Measurements from ENCODE around the gene ACAD10. TPM values are rescaled to one million over a fixed set of nuclear protein-coding genes. Genes with fewer than 3 reads are reported as not detected.

ACAD10 gene
- total and polyA plus RNA-seq, 10 of the 15 experiments (the other 5 are each of a cell fraction or from before 2014, with no cell fraction given): 2.9 to 21.9 (median 17.5) TPM

- no peak for TF ChIP-seq NFYB (IDR thresholded peaks at IDR 0.05; ENCODE audit: insufficient read depth, low read depth, low read length)
- no peak for TF ChIP-seq CBX5 (IDR thresholded peaks at IDR 0.05; ENCODE audit: low read depth)
- no peak for TF ChIP-seq RBBP5 (conservative IDR thresholded peaks at IDR 0.05)
- peak; percentile 47; the same call in 1 of the 2 replicates for TF ChIP-seq NBN (IDR thresholded peaks at IDR 0.05)
- no peak for TF ChIP-seq ZNF274 (IDR thresholded peaks at IDR 0.05; ENCODE audit: insufficient read depth, insufficient read length)
- peak; percentile 58 for TF ChIP-seq NR2F1 (conservative IDR thresholded peaks at IDR 0.05)
- TF ChIP-seq BCL11A (IDR thresholded peaks at IDR 0.05; ENCODE audit: low read depth, low read length): peak; percentile 66; the same call in 1 of the 2 replicates
- no peak for TF ChIP-seq RAD51 (IDR thresholded peaks at IDR 0.05)
- TF ChIP-seq JUND (IDR thresholded peaks at IDR 0.05; ENCODE audit: low read depth, low read length): no peak
- 0 out of 2 replicates have a peak, but pooled peaks have one; percentile 43 for TF ChIP-seq SMAD5 (IDR thresholded peaks at IDR 0.05; ENCODE audit: low read depth)
- no peak for TF ChIP-seq NFXL1 (IDR thresholded peaks at IDR 0.05; ENCODE audit: borderline replicate concordance)
- TF ChIP-seq NR2C1 (IDR thresholded peaks at IDR 0.05): no peak
- TF ChIP-seq CHD2 (IDR thresholded peaks at IDR 0.05; ENCODE audit: borderline replicate concordance, low read depth, low read length): peak; percentile 25; the same call in 1 of the 2 replicates
- TF ChIP-seq RCOR1 (conservative IDR thresholded peaks at IDR 0.05; ENCODE audit: low read depth, low read length): no peak
- TF ChIP-seq IRF5 (IDR thresholded peaks at IDR 0.05; ENCODE audit: borderline replicate concordance): no peak
- no peak for TF ChIP-seq BACH1 (IDR thresholded peaks at IDR 0.05; ENCODE audit: borderline replicate concordance)
- no peak for TF ChIP-seq HSF1 (IDR thresholded peaks at IDR 0.05; ENCODE audit: low read depth, low read length)
- TF ChIP-seq EP300 (IDR thresholded peaks at IDR 0.05; ENCODE audit: borderline replicate concordance in 1 of 2, control insufficient read depth in 1 of 2, low read depth in 2 of 2, low read length in 2 of 2): peak; percentile 53 to 83
- no peak for TF ChIP-seq KAT2A (conservative IDR thresholded peaks at IDR 0.05; ENCODE audit: control insufficient read depth, low read depth, low read length)
- no peak for TF ChIP-seq SUZ12 (IDR thresholded peaks at IDR 0.05; ENCODE audit: unreplicated experiment)
- no peak for TF ChIP-seq IRF3 (IDR thresholded peaks at IDR 0.05)
- no peak for TF ChIP-seq SMC3 (IDR thresholded peaks at IDR 0.05; ENCODE audit: borderline replicate concordance, low read length)
Observed at GRCh38 chr12:111775205-111776193, 89.6 kb downstream of the ACAD10 start (continued).
